ENCODE results near the gene NHP2.

NHP2 gene

DNA sequence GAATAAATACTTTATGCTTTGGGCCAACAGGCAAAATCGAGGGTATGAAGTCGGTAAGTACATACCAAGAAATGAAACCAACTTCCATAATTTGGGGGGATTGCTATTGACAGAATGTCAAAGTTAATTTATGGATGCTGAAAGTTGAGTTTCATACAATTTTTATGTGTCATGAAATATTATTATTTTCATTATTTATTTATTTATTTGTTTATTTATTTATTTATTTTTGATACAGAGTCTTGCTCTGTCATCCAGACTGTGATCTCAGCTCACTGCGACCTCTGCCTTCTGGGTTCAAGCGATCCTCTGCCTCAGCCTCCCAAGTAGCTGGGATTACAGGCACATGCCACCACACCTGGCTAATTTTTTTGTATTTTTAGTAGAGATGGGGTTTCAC is 38.0 kb upstream of the NHP2 start:
- in situ Hi-C loops (cut with HindIII; ENCODE audit: low sequenced_read_pairs), result no loop called here
- H3K4me3 ChIP-seq (ENCODE audit: low read depth, low read length), result no peak overlapping the region
- TF ChIP-seq, protein P1, sequence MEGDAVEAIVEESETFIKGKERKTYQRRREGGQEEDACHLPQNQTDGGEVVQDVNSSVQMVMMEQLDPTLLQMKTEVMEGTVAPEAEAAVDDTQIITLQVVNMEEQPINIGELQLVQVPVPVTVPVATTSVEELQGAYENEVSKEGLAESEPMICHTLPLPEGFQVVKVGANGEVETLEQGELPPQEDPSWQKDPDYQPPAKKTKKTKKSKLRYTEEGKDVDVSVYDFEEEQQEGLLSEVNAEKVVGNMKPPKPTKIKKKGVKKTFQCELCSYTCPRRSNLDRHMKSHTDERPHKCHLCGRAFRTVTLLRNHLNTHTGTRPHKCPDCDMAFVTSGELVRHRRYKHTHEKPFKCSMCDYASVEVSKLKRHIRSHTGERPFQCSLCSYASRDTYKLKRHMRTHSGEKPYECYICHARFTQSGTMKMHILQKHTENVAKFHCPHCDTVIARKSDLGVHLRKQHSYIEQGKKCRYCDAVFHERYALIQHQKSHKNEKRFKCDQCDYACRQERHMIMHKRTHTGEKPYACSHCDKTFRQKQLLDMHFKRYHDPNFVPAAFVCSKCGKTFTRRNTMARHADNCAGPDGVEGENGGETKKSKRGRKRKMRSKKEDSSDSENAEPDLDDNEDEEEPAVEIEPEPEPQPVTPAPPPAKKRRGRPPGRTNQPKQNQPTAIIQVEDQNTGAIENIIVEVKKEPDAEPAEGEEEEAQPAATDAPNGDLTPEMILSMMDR (IDR thresholded peaks at IDR 0.05; ENCODE audit: low read depth, low read length), result no peak
- no peak for DNase-seq (ENCODE audit: low read depth, low spot score)

DNA sequence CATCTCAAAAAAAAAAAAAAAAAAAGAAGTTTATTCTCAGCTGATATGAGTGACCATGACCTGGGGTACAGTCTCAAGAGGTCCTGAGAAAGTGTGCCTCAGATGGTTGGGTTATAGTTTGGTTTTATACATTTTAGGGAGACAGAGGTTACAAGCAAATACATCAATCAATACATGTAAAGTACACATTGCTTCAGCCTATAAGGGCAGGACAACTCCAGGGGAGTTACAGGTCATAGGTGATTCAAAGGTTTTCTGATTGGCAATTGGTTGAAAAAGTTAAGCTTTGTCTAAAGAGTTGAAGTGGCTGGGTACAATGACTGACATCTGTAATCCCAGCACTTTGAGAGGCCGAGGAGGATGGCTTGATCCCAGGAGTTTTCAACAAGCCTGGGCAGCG is 35.7 kb upstream of the NHP2 start:
- TF ChIP-seq, protein P1 (IDR thresholded peaks at IDR 0.05; ENCODE audit: low read depth, low read length), result no peak
- in situ Hi-C loops (cut with HindIII; ENCODE audit: low sequenced_read_pairs), result no loop called here
- no peak overlapping the region for H3K4me3 ChIP-seq (ENCODE audit: low read depth, low read length)
- no peak for DNase-seq (ENCODE audit: low read depth, low spot score)

DNA sequence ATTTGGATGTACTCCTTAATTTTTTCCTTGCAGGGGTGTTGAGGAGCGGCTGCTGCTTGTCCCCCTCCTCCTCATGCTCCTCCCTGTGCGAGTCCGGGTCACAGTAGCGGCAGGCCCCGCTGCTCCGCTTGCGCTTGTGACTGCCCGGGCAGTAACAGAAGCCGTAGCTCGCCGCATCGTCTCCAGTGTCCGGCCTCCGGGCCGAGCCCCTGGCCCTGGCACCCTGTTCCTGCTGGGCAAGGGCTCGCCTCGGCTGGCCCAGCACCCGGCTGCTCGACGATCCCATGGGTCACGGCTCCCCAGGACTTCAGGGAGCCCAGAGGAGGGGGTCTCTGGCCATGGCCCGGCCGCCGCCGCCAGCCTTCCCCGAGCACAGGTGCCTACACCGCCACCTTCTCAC is 33.3 kb upstream of the NHP2 start, which contains the start of gene GMCL2:
Gene GMCL2, minus strand, starts transcription at position 358 of the 400 bp plus-strand sequence. Its CDS starts 72 bp downstream, at position 286.
- in situ Hi-C loops (cut with HindIII; ENCODE audit: low sequenced_read_pairs), result no loop called here
- TF ChIP-seq, protein P1 (IDR thresholded peaks at IDR 0.05; ENCODE audit: low read depth, low read length), result no peak
- no peak within 1 kb of the TSS for H3K4me3 ChIP-seq (ENCODE audit: low read depth, low read length)
- DNase-seq (ENCODE audit: low read depth, low spot score), result no peak

DNA sequence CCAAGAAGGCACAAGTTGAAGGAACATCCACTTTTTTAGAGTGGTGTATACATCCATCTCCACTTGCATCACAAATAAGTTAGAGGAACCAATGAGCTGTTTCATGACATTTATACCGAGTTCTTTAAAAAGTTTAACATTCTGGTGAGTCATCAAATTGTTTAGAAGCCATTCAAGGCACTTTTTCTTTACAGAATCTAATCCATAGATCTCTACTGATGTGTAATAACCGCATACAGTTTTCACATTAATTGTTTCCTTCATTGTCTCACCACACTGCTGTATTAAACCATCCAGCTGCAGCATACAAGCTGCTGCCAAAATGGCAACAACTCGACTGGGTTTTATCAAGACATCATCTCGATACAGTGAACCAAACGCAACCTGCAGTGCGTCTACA is 32.7 kb upstream of the NHP2 start:
- DNase-seq (ENCODE audit: low read depth, low spot score), result no peak
- in situ Hi-C loops (cut with HindIII; ENCODE audit: low sequenced_read_pairs), result no loop called here
- no peak overlapping the region for H3K4me3 ChIP-seq (ENCODE audit: low read depth, low read length)
- TF ChIP-seq, protein P1 (IDR thresholded peaks at IDR 0.05; ENCODE audit: low read depth, low read length), result no peak

DNA sequence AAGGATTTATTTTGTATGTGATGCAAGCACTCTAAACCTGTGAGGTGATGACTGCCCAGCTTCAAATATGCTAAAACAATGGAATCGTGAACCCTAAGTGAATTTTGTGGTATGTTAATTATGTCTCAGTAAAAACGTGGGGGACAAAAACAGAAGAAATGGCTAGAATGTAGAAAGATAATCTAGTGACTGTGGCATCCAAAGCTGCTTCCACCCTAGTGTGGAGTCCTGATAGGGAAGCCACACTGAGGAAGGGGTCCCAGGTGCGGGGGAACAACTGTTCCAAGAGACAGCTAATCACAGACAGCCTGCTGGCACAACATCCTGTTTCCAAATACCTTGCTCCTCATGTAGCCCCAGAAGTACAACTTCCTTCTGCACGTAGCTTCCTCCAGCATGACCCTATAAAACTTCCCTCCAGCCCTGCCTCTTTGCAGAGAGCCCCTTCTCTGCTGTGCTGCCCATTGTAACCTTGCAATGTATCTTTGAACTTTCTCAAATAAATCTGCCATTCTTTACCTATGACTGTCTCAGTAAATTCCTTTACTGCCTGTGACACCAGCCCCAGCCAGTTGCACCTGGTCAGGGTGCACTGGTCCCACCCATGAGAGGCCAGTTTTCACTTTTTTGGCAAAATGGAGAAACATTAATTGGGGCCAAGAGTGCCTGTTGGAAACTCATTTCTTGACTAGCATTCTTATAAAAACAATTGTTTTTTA is 28.6 kb upstream of the NHP2 start:
- H3K4me3 ChIP-seq (ENCODE audit: low read depth, low read length), result no peak overlapping the region
- DNase-seq (ENCODE audit: low read depth, low spot score), result no peak
- in situ Hi-C loops (cut with HindIII; ENCODE audit: low sequenced_read_pairs), result no loop called here
- TF ChIP-seq, protein P1 (IDR thresholded peaks at IDR 0.05; ENCODE audit: low read depth, low read length), result no peak

DNA sequence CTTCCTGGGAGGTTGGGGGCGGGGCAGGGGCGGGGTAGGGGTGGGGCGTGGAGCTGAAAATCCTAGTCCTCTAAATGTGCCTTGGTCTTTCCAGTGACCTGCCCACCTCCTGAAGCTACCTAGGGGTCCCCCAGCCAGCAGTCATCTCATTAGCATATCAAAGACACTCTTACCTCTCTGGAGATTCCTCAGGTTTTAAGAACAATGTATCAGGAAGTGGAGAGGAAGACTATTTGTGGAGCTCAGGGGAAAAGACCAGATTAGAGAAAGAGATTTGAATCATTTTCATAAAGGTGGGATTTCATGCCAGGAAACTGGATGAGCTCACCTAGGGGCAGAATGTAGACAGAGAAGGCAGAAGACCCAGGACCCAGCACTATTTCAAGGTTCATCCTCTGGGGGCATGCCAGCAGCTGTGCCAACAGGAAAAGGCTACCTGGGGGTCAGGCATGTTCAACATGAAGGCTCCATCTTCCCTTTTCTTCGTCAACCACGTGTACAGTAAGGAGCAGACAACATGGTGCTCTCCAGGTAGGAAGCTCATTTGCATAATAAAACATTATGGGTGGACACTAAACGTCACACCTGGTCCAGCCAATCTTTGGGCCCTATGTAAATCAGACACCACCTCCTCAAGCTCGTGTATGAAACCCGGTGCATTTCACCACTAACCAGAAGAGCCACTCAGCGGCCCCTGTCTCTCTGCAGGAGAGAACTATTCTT is 26.6 kb upstream of the NHP2 start:
- no peak for DNase-seq (ENCODE audit: low read depth, low spot score)
- in situ Hi-C loops (cut with HindIII; ENCODE audit: low sequenced_read_pairs), result no loop called here
- TF ChIP-seq, protein P1 (IDR thresholded peaks at IDR 0.05; ENCODE audit: low read depth, low read length), result no peak
- H3K4me3 ChIP-seq (ENCODE audit: low read depth, low read length), result no peak overlapping the region

All from astrocyte of the spinal cord (primary cell).